GM18870 (cell line): ENCODE data around the gene ABLIM1.
A peak's percentile ranks its signal among the peaks of the same experiment; 100 is the strongest.

Experiments used
- ATAC-seq: cut with Tn5 transposase; IDR thresholded peaks from one replicate; pipeline ENCODE4 v1.9.1; 2021; ENCODE audit warnings: moderate library complexity; ENCODE audit not compliant: unreplicated experiment

Gene ABLIM1

DNA sequence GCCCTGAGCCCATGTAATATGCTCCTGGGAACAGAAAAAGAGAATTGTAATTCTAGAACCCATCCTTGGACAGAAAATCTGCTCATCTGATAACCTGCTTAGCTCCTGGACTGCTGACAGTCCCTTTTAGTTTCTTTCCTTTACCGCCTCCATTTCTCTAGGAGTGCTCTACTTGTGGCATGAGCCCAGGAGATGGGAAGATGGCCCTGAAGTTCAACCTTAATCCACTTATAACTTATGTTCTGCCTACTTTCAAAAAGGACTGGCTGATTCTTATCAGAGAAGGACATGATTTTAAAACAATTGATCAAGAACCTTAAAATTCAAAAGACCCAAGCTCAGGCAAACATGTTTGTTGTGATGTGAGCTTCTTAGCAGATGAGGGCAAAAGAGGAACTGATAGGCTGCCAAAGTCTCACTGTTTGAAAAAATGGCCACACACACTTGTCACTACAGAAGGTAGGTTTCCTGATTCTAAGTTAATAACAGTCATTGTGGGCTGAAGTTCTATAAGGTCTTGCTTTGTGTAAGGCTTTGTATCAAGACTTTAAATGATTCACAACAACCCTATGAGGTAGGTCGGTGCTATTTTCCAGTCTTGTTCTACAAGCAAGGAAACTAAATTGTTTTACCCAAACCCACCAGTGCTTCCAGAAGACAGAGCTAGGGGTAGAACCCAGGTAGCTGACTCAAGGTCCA, 159.5 kb downstream of the ABLIM1 start:
- peak; percentile 69 for ATAC-seq

DNA sequence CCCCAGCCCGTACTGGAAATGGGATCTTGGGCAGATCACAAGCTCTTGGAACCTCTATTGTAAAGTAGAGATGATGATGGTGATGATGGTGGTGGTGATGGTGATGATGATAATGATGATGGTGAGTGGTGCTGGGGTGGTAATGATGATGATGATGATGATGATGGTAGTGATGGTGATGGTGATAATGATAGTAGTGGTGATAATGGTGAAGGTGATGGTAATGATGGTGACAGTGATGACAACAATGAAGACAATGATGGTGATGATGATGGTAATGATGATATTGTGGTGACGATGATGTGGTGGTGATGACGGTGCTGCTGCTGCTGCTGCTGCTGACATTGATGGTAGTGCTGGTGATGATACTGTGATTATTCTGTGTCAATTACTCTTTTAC, 162.8 kb downstream of the ABLIM1 start:
- no peak for ATAC-seq

DNA sequence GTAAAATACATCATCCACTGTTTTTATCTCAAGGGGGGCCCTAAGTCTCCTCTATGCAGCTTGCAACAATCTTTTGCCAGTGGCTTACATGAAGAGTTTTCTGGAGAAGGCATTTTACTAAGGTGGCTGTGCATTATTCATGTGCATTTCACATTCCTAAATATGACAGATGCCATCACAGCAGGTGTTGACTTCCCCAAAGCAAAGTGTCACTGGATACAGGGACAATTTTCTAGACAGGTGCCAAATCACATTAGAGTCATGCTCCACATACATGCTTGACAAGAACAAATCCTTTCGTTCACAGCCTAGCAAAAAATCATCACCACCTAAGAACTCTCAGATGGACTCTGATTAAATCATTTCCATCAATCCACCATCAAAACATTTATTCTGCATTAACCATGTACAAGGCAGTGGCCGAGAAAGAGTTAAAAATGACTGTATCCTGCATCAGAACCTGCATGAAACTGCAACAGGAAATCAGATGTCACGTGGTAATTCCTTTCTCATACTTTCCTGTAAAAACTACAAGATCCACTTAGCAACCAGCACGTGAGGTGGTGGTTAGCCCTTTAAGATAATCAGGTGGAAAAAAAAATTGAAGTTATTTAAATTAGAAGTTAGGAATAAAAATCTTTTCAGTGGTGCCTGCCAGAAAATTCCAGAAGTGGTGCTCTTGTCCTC, 165.6 kb downstream of the ABLIM1 start:
- no peak for ATAC-seq

DNA sequence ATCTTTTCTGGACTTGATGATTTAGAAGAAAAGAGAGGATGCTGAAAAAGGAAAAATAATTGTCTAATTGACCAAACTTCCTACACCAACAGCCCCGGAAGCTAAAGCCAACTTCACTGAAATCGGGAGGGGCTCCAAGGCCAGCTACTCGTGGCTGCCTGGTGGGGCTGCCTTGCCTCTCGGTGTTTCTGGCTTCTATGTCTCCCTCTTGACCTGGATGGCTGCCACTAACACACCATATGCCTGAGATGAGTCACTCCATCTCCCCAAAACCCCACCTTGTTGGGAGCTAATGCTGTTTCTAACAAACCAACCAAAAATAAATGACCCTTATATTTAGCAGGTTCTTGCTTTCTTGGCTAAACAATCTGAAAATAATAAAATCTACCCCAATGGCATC, 166.1 kb downstream of the ABLIM1 start:
- ATAC-seq = no peak

DNA sequence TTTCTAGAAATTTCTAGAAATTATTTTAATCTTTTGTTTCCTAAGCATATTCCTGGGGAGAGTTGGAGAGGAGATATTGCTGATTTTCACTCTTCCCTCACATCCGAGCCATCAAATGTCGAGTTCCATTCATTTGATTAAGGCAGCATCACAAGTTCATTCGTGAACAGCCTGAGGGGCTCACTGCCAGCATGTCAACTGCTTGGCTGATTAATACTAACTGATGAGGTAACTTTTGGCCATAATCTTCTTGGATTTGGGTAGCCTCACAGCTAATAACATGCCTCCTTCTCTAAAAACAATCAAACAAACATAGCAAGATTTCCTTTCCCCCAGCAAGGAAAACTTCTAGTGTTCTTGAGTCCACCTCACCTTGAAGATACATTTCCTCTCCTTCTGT, 166.7 kb downstream of the ABLIM1 start:
- no peak for ATAC-seq

DNA sequence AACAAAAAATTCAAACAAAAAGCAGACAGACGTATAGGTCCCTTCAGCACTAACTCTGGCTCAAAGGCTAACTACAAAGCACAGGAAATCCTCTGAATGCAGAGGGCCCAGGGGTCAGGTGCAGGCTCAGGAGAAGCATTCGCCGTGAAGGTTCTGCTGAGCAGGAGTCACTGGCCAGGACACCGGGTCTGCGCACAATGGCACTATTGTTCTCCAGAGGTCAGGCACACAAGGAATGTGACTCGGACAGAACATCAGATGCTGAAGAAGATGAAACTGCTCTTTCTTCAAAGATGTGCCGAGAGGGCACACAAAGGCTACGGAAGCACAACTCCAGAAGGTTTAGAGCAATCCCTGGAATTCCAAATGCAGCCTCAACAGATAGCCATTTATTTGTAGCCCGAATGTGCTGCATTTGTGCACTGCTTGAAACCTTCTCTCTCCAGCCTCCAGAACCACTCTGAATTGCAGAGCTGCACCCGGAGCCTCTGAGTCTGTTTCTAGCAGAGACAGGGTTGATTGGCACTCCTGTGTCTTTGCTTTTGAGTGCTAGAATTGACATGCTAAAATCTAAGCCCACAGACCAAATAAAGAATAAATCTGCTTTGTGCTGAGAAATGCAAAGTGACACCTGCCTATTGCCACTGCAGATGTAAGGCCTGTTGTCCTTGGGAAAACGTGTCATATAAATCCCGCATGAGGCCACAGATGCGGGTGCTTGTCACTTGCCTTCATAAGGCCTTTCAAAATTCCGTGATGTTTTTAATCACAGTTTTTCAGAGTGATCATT, 168.4 kb downstream of the ABLIM1 start:
- no peak for ATAC-seq

DNA sequence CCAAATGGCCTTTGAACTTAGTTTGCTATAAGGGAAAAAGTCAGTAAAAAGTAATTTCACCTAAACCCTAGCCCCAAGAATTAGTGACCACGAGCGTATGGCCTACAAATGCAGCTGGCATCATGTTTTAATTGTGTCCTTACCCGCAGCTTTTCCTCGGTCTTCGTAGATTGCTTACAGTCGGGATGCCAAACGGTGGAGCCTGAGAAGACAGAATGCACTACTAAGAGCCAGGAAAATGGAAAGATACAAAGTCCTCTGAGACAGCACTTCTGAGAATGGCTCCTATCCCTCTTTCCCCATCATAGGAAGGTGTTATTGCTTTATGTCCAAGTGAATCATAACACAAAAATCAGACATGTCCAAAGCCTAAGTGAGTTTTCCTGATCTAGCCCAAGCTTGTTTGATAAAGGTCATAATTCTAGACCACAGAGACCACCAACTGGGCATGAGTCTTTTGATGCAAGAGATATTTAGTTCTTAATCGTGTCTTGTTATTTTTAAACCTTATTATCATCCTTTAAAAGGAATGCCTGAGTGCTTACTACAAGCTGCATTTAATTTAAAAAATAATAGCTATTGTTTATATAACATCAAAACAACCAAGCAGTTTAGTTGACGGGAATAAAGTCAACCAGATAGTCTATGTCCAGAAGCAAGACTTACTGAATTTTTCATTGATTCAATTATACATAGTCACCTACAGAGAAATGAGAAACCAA, 170.1 kb downstream of the ABLIM1 start:
- no peak for ATAC-seq

DNA sequence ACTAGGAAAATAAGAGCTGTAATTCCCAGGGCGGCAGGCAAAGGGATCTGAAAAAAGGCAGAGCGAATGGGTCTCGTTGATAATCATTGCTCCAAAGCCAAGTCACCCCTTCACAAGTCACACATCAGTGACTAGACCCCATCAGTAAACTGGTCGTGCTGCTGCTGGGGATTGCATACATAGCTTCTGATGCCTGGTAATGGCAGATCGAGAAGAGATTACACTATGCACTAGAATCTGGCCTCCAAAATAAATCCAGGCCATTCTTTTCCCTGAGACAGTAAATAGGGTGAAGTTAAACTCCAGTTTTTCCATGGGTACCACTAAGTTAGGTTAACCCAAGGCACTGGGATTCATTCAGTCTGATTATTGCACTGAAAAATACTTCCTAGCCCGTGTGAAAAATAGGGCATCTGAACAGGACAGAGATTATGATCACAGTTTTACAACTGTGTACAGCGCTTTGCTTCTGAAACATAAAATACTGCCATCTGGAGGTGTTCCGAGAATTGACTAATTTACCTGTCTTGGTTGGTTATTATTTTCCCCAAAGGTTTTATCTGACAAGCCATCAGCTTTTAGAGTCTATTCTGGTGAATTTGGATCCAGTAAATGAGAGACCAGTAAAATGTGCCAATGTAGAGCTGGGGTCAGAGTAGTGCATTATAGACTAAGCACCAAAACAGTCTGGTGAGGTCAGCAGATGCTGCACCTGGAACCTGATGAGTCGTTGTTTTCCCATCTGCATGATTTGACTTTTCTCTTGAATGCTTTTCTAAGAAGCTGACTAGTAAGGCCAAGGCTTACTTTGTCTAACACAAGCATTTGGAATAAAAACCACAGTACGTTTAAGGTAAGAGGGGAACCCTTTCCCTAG, 170.9 kb downstream of the ABLIM1 start:
- ATAC-seq = no peak

DNA sequence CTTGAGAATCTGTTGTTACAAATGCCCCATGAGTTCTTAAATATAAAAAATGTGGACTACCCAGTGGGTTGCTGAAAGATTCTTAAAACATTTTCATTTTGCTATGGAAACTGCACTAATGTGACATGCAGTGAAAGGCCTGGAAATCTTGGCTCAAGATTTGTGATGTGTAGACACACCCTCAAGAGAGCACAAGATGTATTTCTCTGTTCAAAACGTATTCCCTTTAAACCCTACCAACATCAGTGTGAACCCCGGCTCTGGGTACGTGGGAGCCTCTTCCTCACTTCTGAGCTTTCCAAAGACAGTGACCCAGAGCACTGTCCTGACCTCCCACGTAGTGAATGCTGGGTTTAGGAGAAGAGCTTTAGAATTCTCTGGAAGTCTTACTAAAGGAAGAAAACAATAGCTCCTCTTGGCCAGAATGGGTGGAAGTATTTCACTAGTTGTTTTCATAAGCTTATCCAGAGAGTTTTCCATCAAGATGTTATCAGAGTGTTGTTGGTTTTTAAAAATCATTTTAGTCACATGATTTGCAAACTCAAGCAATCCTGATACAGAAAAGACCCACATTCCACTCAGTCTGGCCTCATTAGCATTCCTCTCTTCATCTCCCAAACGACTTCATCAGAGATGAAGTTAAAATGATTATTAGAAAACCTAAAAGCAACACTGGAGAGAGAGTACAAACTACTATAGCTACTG, 172.2 kb downstream of the ABLIM1 start:
- no peak for ATAC-seq

DNA sequence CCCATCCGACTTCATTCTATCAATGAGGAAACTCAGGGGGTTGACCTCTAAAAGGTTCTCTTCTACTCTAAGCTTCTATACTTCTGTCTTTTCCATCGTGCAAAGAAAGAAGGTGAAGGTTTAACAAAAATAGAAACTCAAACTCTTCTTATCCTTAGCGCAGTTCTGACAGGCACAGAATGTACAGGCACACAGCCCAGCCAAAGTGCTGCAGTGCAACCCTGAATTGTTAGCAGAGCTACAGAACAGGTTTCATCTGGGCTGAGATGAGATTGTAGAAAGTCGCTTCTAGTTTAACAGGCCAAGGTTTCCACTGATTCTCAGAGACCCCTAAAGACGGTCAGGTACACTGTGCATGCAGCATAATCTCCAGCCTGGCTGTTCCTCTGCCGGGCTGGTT, 174.5 kb downstream of the ABLIM1 start:
- no peak for ATAC-seq

DNA sequence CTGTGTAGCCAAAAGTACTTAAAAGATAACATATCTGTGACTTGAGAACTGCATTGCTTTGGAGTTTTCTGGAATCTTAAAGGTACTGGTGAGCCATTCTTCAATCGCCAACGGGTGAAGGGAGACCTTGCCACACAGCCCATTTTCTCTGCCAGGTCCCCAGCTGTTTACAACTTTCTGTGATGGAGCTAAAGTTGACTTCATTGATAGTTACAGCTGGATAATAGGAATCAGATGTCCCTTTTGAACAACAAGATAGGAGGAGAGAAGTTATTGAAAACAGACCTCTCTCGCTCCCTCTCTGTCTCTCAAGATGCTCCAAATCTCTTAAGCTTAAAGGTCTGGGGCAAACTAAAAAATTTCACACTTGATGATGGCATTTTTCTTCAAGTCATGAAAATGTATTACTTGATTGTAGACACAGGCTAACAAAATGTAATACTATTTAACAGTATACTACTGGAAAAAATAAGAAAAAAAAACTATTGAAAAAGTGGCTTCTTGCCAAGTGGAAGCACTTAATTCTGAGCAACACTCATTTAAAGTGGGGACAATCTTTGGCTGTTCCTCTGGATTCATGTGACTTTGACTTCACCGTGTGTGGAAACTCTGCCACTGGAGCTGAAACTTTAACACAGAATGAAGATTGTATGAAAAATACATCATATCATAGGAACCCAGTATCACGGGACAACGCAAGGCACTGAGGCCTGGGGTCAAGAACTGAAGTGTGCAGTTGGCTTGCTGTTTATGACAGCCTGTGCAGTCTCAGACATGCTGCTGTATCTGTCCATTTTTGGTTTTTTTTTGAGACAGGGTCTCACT, 175.4 kb downstream of the ABLIM1 start:
- no peak for ATAC-seq

DNA sequence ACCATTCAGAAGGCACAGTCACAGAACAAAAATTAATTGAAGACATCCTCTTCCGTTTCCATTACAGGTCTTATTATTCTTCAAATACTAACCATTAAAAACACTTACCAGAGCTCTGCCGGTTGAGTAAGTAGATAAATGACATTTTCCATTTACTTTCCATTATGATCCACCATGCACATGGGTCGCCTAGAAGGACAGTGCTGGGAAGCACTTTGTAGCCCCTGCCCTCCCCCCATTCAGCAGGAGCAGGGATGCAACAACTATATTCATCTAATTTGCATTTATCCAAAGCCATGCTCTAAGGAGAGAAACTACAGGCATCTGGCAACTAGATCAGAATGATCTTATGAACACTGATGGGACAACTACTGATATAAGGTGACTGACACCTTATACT, 177.0 kb downstream of the ABLIM1 start:
- no peak for ATAC-seq

DNA sequence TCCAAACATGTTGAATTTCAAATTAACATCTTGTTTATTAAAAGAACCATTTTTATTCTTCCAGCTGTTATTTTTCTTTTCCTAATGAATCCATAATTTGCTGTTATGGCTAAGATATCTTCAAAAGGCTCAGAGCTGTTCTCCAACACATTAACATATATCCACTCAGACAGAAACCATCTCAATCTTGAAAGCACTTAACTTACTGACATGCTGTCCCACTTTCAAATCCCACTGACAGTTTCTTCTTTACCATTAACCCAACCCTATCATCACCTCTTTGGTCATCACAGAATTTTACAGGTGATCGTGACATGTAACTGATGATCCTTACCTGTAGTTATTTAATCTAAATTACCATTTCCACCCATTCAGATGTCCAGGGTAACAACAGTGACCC, 178.2 kb downstream of the ABLIM1 start:
- ATAC-seq = no peak

DNA sequence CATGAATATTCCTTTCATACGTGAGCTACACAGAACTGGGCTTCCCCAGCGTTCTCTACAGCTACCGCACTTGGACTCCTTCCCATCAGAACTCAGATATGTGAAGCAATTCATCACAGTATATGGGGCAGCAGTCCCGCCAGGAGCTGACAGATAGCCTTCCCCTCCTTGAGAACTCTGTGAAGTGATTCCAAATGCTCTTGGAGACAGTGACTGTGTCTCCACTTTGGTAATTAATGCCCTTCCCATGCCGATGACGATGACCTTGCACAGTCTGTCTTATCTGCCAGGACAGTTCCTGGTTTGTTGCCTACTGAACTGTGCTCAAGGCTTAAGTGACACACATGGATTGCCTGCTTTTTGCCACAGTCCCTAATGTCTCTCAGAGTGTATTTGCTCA, 178.8 kb downstream of the ABLIM1 start:
- no peak for ATAC-seq

DNA sequence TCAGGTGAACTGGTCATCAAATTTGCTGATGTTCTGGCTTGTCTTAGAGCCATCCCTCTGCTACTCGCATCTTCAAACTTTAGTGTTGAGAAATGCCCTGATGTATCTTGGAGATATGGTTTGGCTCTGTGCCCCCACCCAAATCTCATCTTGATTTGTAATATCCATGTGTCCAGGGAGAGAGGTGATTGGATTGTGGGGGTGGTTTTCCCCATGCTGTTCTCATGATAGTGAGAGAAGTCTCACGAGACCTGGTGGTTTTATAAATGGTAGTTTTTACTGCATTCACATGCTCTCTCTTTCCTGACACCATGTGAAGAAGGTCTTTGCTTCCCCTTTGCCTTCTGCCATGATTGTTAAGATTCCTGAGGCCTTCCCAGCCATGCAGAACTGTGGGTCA, 179.8 kb downstream of the ABLIM1 start:
- no peak for ATAC-seq

DNA sequence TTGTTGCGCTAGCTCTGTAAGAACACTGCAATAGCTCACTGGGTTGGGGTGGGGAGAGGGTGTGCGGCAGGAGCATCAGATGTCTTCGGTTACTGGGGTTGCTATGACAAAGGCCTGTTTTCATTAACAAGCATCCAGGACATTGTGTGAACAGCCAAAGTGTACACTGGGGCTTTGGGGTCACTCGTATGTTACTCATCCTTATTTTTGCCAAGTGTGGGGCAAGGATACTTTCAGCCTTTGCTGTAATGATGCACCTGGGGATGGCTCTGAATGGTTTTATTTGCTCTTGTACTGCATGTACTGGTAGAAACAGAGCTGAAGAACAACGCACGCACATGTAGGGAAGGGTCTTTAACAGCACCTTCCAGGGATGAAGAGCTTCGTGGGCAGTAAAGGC, 180.8 kb downstream of the ABLIM1 start:
- no peak for ATAC-seq

DNA sequence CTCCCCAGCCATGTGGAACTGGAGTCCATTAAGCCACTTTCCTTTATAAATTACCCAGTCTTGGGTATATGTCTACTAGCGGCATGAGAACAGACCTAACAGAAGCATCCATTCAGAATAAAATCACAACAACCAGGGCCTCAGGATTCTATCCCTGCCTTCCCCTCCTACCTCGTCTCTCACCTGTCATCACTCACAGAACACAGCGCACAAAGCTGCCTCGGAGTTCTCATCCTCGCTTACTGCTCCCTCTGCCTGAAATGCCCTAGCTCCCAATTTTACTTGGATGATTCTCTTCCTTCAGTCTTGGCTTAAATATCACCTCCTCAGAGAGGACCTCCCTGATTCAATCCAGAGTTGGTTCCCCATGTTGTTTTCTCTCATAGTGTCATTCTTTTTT, 183.1 kb downstream of the ABLIM1 start:
- no peak for ATAC-seq

DNA sequence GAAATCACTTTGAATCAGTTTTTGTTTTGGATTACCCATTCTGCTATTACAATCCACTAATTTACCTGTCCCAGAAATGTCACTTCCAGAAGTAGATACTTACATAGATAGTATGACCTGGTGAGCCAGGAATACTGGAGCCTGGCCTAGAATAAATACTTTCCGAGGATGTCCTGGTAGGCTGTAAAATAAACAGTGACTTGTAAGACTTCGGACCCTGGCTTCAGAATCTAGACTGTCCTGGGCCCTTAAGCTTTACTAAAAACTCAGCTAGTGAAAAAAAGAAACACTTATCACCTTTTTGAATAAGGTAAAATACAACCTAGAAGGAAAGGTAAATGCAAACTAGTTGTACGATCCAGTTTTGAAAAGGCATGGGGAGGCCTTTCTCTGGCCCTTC, 184.3 kb downstream of the ABLIM1 start:
- ATAC-seq = no peak

DNA sequence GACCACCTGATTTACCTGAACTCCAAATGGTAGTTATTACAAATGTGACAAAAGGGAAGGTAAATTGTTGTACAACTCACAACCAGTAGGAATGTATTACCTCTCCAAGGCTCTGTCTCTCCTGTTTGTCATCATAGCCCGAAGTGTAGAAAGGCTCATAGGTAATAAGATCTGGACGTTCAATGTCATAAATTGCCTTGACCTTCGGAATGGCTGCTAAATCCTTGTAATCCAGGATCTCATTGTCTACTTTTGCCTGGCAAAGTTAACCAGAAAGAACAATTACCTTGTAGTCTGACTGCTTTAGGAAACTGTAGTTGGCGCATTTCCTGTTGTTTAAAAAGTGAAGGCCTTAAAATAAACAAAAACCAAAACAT, 185.2 kb downstream of the ABLIM1 start:
- ATAC-seq = no peak
